Neural crest cell (in vitro differentiated cells): Measurements from ENCODE around the gene UCN3. TPM values are rescaled to one million over a fixed set of nuclear protein-coding genes. Genes with fewer than 3 reads are reported as not detected.

ENCODE experiments used
- DNase-seq: peaks from one replicate; pipeline ENCODE4 v3.0.0; 2021; ENCODE audit warnings: low read depth, mixed read lengths, low spot score
- H3K27ac Mint-ChIP-seq: one replicate; pipeline ENCODE4 v1.8.0; 2021; ENCODE audit warnings: mild to moderate bottlenecking, mixed read lengths; ENCODE audit not compliant: unreplicated experiment
- H3K27me3 Mint-ChIP-seq: 2 replicates; pipeline ENCODE4 v1.8.0; 2021; ENCODE audit warnings: low read depth, mild to moderate bottlenecking, mixed read lengths
- H3K36me3 Mint-ChIP-seq: 2 replicates; pipeline ENCODE4 v1.8.0; 2021; ENCODE audit warnings: low read depth, mild to moderate bottlenecking, mixed read lengths
- H3K4me1 Mint-ChIP-seq: 2 replicates; pipeline ENCODE4 v1.8.0; 2021; ENCODE audit warnings: mixed read lengths
- H3K4me3 Mint-ChIP-seq: one replicate; pipeline ENCODE4 v1.8.0; 2021; ENCODE audit warnings: mild to moderate bottlenecking, mixed read lengths
- H3K9me3 Mint-ChIP-seq: 2 replicates; pipeline ENCODE4 v1.8.0; 2021; ENCODE audit warnings: mixed read lengths
- CTCF ChIP-seq: fragments of 200-600 bp; sonication (generic); conservative IDR thresholded peaks from 2 replicates; pipeline ENCODE4 v1.5.0; 2021; ENCODE audit warnings: antibody characterized with exemption, mild to moderate bottlenecking
- total RNA-seq: library from RNA; stranded (reverse); gene quantifications from 2 replicates; pipeline ENCODE4 v1.2.1, GENCODE V29; 2021

UCN3 gene
- total RNA-seq, 1 donor from 2014 or later = not detected

- Mint-ChIP-seq H3K27me3 (no peaks in the 10 kb centered on the region), H3K36me3 (no peaks in the 10 kb centered on the region), H3K4me3 (no peak overlapping the region), H3K27ac (no peak overlapping the region), H3K9me3 (peaks cover 16% of the 10 kb centered on the region), H3K4me1 (peaks cover 19% of the 10 kb centered on the region)
- DNase-seq = no peak
- TF ChIP-seq CTCF = no peak
Measured at GRCh38 chr10:5323446-5323845, 41.3 kb upstream of the UCN3 start.

- H3K27me3 Mint-ChIP-seq = no peaks in the 10 kb centered on the region
- peaks cover 8% of the 10 kb centered on the region for H3K4me1 Mint-ChIP-seq
- no peak overlapping the region for H3K4me3 Mint-ChIP-seq
- H3K36me3 Mint-ChIP-seq = no peaks in the 10 kb centered on the region
- peaks cover 11% of the 10 kb centered on the region for H3K9me3 Mint-ChIP-seq
- no peak overlapping the region for H3K27ac Mint-ChIP-seq
- no peak for TF ChIP-seq CTCF
- DNase-seq = no peak
Measured at GRCh38 chr10:5325076-5325475, 39.7 kb upstream of the UCN3 start.

- Mint-ChIP-seq H3K27ac (no peak overlapping the region), H3K4me1 (no peaks in the 10 kb centered on the region), H3K27me3 (peaks cover 15% of the 10 kb centered on the region), H3K36me3 (peaks cover 4% of the 10 kb centered on the region), H3K4me3 (no peak overlapping the region), H3K9me3 (peaks cover 12% of the 10 kb centered on the region)
- no peak for TF ChIP-seq CTCF
- no peak for DNase-seq
Measured at GRCh38 chr10:5334196-5334880, 30.4 kb upstream of the UCN3 start.

- Mint-ChIP-seq H3K9me3 (peaks cover 16% of the 10 kb centered on the region), H3K36me3 (peaks cover 4% of the 10 kb centered on the region), H3K4me3 (no peak overlapping the region), H3K4me1 (no peaks in the 10 kb centered on the region), H3K27me3 (peaks cover 13% of the 10 kb centered on the region), H3K27ac (no peak overlapping the region)
- TF ChIP-seq CTCF = no peak
- DNase-seq = no peak
Measured at GRCh38 chr10:5338010-5338409, 26.8 kb upstream of the UCN3 start.

- no peak overlapping the region for H3K4me3 Mint-ChIP-seq
- no peaks in the 10 kb centered on the region for H3K36me3 Mint-ChIP-seq
- peaks cover 3% of the 10 kb centered on the region for H3K27me3 Mint-ChIP-seq
- H3K4me1 Mint-ChIP-seq = no peaks in the 10 kb centered on the region
- peaks cover 10% of the 10 kb centered on the region for H3K9me3 Mint-ChIP-seq
- H3K27ac Mint-ChIP-seq = no peak overlapping the region
- DNase-seq = no peak
- TF ChIP-seq CTCF = no peak
Measured at GRCh38 chr10:5343092-5343491, 21.7 kb upstream of the UCN3 start.
